ENCODE measurements around the gene FGF5.
"Not testable (repeated sequence)": the region's sequence is repeated elsewhere in the genome, so short reads cannot be mapped to it uniquely, and the experiment has no call there.

FGF5 gene, protein sequence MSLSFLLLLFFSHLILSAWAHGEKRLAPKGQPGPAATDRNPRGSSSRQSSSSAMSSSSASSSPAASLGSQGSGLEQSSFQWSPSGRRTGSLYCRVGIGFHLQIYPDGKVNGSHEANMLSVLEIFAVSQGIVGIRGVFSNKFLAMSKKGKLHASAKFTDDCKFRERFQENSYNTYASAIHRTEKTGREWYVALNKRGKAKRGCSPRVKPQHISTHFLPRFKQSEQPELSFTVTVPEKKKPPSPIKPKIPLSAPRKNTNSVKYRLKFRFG

GRCh38 chr4:80266253-80266901 is at the start of gene FGF5:
FGF5 (plus strand) TSS chr4:80266664; CDS start chr4:80266825, 161 bp downstream.
- no peak for DNase-seq (ENCODE audit: low spot score)

DNA sequence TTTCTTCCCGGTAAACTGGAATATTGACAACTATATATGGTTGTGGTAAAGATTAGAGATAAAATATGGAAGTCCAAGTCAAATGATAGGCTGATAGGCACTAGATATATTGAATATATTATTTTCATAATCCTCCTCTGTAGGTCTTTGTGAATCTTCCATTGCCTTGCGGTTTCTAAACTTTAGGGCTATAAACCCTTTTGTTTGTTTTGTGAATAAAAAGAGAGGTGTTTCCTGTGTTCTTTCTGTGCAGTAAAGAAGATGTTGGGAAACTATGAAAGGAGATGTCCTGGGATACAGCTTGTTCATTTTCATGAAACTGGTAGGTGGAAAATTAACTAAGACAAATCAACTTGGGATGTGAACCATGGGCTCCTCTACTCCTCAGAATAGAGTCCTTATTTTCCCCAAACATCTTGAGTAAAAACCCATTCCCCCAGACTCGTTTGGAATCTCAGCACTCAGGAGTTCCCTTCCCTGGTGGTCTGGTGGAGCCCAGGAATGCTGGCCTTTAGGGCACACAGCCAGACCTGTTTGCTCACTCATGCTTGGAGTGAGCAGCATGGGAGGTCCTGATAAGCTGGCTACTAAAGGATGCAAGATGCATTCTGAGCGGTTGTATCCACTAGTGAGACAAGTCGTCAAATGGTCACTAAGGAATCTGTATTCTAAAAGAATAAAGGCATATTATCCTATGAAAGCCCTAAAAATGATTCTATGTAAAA is 47.0 kb upstream of the FGF5 start:
- no peak for DNase-seq (ENCODE audit: low spot score)

DNA sequence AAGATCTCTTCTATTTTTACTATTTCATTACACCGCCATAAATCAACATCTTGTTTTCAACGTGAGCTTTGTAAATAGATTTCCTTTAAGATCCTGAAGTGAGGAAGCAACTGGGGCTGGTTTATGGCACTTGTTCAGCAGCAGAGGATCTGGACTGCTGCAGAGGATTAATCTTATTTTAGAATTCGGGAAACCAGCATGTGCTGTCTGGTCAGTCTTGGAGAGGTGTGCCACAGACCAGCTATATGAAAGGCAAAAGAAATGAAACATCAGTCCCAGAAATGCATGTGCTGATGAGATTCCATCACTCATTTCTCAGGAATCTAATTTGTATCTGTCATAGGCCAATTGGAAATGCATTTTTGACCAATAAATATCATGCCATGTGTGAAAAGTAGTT is 45.8 kb upstream of the FGF5 start:
- no peak for DNase-seq (ENCODE audit: low spot score)

DNA sequence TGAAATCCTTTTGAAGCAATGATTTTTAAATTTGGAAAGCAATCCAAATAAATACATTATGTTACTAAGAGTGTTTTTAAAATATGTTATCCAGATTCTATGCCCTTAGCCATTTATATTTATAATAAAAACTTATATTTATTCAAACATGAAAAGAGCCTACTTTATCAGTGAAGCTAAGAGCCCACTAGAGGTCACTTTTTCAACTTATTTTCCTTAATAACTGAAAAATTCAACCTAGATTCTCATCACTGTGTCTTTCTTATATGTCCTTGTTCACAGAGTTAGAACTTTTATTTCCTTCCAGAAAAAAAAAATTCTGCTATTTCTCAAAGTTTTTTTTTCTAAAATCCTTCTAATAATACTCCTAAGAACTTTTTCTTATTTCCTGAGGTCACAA is 45.3 kb upstream of the FGF5 start:
- DNase-seq (ENCODE audit: low spot score): no peak

DNA sequence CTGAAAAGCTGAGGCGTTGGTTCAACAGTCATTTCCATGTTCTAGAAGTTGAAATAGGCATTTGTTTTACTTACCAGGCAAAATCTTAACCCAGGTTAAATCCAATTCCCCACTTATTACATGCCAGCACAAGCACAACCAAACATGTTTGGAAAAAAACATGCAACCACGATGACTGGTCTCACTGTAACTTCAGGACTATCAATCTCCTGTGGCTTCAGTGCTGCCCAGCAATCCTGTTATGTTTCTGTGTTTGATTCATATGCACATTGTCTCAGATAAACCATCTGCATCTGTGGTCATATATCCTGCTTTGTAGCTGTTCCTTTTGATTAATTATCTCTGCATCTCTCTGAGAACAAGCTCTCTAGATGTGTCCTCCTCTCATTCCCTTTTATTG is 40.9 kb upstream of the FGF5 start:
- DNase-seq (ENCODE audit: low spot score): no peak

DNA sequence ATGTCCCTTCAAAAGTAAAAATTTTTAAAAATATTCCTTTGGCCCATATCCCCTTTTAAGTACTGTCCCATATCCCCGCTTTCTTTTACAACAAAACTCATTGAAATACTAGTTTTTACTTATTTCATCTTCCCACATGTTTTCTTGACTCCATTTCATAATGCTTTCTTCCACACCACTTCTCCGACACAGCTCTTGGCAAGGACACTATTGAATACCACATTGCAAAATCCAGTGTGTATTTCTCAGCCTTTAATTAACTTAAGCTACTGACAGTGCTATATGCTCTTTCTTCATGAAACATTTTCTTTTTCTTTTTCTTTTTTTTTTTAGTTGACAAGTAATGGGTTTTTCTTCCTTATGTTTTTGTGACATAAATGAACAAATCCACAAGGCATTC is 40.4 kb upstream of the FGF5 start:
- no peak for DNase-seq (ENCODE audit: low spot score)

DNA sequence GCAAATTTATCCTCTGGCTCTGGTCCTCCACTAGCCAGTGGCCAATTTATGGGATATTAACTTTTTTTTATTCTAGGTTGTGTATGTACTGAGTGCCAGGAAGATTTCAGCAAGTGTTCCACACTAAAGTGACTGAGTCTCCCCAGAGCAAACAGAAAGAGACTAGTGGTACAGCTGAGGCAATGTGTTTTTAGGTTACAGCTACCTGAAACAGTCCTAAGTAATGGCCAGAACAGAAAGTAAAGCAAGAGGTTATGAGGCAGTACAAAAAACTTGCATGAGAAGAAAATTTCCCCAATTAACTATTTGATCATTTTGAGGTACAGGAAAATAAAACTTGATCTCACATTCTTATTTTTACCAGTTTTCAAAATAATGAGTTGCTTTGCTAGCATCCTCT is 38.0 kb upstream of the FGF5 start:
- DNase-seq (ENCODE audit: low spot score): no peak

GRCh38 chr4:80229128-80229527 is 37.3 kb upstream of the FGF5 start:
- no peak for DNase-seq (ENCODE audit: low spot score)

DNA sequence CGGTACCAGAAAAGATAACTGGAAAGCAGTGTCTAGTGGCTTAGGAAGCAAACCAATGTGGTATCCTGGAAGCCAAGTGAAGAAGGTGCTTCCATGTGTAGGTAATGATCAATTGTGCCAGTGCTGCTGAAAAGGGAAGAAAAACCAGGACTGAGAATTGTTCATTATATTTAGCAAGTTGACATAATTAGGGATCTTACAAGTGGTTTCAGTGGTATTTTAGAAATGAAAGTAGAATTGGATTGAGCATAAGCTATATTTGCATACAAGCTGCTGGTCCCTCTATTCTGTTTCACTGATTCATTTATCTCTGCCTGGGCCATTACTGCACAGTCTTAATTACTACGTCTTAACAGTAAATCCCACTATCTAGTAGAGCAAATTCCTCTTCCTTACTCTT is 36.9 kb upstream of the FGF5 start:
- DNase-seq (ENCODE audit: low spot score): no peak

DNA sequence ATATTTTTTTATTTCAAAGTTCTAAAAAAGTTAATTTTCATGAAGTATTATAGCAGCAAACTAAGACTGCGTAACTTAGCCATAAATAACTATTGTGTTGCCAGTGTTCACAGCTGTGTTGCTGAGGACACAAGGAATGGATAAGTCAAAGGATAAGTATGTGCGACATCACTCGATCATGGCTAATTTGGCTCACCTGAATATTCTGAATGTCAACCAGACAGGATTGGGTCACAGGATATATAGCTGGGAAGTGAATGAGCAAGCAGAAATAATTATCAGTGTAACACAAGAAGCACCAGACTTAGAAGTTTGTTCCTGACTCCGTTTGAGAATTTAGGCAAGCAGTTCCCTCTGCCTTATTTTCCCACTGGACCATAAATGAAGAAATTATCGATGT is 35.3 kb upstream of the FGF5 start:
- no peak for DNase-seq (ENCODE audit: low spot score)

DNA sequence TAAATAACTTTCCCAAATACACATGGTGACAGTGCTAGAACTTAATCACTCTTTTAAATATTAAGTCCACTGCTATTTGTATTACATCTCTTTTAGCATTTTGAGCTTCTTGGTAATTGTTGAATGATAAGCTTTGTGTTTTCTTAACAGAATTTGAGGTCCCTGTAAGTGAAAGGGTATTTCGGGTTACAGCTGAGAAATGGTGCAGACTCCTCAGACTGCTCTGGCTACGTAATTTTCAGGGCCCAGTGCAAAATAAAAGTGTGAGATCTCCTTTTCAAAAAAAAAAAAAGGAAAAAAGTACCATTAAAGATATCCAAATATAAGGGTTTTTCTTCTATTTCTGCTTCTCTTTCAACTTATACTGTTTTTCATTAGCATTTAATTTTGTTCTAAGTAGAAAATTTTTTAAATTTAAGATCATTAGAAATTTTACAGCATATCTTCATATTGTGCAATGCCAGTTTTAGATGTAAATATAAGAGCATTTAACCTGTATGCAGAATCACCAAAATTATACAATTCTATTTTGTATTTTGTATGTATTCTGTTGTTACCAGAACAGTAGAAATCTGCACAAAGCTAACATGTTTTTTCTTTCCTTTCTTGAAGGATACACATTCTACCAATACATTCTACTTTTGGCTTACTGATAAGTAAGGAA is 33.6 kb upstream of the FGF5 start:
- DNase-seq (ENCODE audit: low spot score): no peak

- no peak for DNase-seq (ENCODE audit: low spot score)
Measured at GRCh38 chr4:80233390-80233789, 33.1 kb upstream of the FGF5 start.

DNA sequence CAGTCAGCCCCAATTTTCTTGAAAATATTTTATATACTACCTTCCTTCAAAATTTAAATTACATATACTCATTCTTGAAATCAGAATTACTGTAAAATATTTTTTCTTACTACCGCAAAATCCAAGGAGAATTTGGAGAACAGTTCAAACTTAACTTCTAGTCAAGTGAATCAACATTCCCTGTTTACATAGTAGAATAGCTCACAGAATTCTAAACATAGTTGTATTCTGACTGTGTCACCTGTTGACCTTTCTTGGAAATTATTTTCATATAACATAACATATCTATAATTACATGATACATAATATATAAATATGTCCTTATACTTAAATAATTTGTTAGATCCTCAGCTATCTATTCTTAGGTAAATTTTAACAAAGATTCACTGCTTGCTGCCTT is 31.0 kb upstream of the FGF5 start:
- DNase-seq (ENCODE audit: low spot score): no peak

DNA sequence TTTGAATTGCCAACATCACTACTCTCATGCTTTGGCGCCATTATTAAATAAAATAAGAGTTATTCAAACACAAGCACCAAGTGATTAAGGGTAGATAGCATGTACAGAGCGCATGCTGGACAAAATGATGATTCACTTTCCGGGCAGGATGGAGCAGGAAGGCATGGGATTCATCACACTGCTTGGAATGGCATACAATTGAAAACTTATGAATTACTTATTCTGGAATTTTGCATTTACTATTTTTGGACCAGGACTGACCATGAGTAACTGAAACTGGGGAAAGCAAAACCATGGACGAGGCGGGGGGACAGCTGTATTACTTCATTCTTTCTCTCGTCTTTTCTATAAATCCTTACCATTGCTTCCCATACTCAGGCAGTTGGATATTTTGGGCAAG is 28.5 kb upstream of the FGF5 start:
- DNase-seq (ENCODE audit: low spot score): no peak

- DNase-seq (ENCODE audit: low spot score): no peak
Measured at GRCh38 chr4:80239480-80240150, 26.8 kb upstream of the FGF5 start.

DNA sequence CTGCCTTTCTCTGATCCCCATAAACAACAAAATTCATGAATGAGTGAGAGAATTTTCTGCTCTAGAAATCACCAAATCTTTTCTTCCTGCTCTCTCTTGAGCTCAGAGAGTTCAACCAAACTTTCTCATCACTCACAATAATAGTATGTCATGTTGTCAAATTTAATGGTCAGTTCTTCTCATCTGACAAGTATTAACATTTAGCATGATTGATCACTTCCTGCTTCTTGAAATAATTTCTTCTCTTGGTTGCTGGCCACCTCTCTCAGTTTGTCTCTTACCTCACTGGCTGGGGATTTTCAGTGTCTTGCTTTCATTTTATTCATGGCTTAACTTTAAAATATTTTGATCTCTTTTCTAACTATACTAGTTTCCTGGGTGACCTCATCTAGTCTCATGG is 25.5 kb upstream of the FGF5 start:
- DNase-seq (ENCODE audit: low spot score): no peak

GRCh38 chr4:80243274-80244018 is 23.0 kb upstream of the FGF5 start:
- DNase-seq (ENCODE audit: low spot score): no peak

DNA sequence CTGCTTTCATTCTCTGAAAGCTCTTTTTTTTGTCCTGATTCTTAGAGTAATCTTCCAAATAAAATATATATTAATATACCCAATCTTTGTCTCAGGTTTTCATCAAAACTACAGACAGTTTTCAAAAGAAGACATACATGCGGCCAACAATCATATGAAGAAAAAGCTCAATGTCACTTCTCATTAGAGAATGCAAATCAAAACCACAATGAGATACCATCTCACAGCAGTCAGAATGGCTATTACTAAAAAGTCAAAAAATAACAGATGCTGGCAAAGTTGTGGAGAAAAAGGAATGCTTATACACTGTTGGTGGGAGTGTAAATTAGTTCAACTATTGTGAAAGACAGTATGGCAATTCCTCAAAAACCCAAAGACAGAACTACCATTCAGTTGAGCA is 19.0 kb upstream of the FGF5 start:
- not testable (repeated sequence) for DNase-seq (ENCODE audit: low spot score)

GRCh38 chr4:80249144-80249543 is 17.3 kb upstream of the FGF5 start:
- no peak for DNase-seq (ENCODE audit: low spot score)

DNA sequence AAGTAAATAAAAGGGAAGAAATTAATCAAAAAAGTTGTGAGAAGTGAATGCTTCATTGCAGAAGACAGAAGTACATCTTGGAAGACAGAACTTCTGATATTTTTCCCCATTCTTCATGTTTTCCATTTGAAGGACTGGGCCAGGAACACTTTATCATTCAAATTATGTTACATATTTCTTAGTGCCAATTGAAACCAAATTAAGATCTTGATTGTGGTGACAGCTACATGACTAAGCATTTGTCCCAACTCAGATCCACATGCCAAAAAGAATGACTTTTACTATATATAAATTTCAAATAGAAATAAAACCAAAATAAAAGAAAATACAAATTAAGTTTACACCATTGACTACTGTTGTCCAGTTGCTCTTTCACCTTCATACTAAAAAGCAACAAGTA is 14.0 kb upstream of the FGF5 start:
- no peak for DNase-seq (ENCODE audit: low spot score)

DNA sequence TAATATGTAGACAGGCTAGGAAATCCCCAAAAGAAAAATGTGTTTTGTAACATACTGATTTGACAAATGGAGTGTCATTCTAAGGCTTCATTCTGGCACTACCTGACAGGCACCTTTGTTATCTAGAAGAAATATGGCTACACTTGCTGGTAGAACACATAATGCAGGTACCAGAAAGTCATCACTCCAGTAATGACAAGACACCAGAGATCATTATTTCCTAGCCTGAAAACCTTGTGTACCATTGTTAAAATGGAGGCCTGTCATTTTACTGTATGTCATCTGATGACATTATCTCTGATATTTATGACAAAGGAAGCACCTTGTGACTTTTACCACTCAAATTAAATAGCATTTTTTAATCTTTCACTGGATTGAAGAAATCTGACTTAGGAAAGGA is 13.5 kb upstream of the FGF5 start:
- DNase-seq (ENCODE audit: low spot score): no peak

GRCh38 chr4:80253510-80253909 is 13.0 kb upstream of the FGF5 start:
- no peak for DNase-seq (ENCODE audit: low spot score)

Data from HuH-7 (cell line).